ENCODE results near the gene TCHHL1.

TCHHL1 gene

DNA sequence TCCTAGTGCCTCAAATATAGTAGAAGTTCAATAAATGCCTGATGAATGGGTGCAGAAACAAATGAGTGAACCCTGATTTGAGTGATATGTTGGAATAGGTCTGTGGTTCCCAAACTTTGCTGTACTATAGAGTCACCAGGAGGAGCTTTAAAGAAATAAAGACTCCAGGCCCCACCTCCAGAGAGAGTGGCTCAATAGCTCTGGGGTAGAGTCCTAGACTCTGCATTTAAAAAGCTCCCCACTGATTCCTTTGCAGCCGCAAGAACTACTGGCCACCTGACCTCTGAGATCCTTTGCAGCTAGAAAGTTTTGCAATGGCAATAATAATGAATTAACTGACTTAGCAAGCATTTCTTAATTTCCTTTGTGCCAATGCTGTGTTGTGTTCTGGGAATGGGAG, 20.9 kb downstream of the TCHHL1 start:
- Histone ChIP-seq H3K36me3 (ENCODE audit: insufficient read depth, low read length) (no peaks in the 10 kb centered on the region), H3K4me1 (ENCODE audit: insufficient read depth, low read length) (peaks cover 7% of the 10 kb centered on the region; the same call in 1 of the 2 replicates), H3K9ac (ENCODE audit: low read depth, low read length) (no peak overlapping the region), H3K9me3 (ENCODE audit: control insufficient read depth, insufficient read depth, low read length) (no peaks in the 10 kb centered on the region)

DNA sequence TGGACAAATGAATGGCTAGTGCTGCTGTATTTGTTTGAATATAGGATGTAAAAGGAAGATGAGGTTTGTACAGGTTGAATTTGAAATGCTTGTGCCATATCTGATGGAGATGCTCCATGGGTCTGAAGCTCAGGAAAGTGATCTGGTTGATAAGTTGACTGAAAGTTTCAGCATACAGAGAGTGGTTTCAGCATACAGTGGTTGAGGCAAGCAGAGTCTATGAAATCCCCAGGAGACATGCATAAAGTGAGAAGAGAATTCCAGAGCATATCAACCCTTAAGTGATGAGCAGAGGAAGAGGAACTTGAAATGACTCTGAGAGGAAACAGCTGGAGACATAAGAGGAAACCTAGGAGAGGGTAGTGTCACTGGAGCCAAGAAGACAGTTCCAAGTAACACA, 21.7 kb downstream of the TCHHL1 start:
- Histone ChIP-seq H3K36me3 (ENCODE audit: insufficient read depth, low read length) (no peaks in the 10 kb centered on the region), H3K9ac (ENCODE audit: low read depth, low read length) (no peak overlapping the region), H3K9me3 (ENCODE audit: control insufficient read depth, insufficient read depth, low read length) (no peaks in the 10 kb centered on the region), H3K4me1 (ENCODE audit: insufficient read depth, low read length) (peaks cover 7% of the 10 kb centered on the region; the same call in 1 of the 2 replicates)

DNA sequence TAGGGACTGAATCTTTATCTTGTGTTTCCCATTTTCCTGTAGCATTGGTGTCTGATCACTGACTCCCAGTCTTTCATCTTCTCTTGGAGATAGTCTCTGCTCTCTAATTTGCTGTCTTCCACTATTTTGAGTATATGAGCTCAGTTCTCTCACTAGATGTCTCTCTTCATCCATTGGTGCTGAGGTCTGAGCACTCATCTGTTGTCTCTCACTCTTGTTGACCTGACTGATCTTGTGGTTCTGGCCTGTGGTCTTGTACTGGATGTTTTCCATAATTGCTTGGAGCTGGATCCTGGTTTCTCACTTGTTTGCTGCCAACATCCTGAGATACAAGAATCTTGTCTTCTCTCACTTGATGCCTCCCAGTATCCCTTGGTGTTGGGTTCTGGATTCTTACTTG, 26.9 kb downstream of the TCHHL1 start:
- Histone ChIP-seq H3K9ac (ENCODE audit: low read depth, low read length) (no peak overlapping the region), H3K36me3 (ENCODE audit: insufficient read depth, low read length) (no peaks in the 10 kb centered on the region), H3K4me1 (ENCODE audit: insufficient read depth, low read length) (no peaks in the 10 kb centered on the region), H3K9me3 (ENCODE audit: control insufficient read depth, insufficient read depth, low read length) (no peaks in the 10 kb centered on the region)

DNA sequence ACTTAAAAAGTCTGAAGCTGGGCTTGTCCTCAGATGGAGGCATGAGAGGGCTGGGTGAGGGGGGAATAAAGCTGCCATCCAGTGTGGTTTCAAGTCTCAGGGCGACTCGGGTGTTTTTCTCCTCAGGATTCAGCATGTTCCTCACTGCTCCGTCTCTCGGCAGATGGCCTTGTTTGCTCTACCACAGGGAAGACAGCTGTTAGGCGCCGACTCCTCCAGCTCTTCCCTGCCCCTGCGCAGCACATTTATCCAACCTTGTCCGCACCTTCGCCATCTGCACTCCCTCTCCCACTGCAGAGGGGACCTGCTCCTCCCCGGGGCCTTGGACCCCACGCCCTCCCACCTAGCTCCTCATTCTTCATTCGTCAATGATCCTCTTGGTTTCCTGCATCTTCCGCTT, 35.5 kb downstream of the TCHHL1 start:
- Histone ChIP-seq H3K9ac (ENCODE audit: low read depth, low read length) (no peak overlapping the region), H3K9me3 (ENCODE audit: control insufficient read depth, insufficient read depth, low read length) (no peaks in the 10 kb centered on the region)

DNA sequence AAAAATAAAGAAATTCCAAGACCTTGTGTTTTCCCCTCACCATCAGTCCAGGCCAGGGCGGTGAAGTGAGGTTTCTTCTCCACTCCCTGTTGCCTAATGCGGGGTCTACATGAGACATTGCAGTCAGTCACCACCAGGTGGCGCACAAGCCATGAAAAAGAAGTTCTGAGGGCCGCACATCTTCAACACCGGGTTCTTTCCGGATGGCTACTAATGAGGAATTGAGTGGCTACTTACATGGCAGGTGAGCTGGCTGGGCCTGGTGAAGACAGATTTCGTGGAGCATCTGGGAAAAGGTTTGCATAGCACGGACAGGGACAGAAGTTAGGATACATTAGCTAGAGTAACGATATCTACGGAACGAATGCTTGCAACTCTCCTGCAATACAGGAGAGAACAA, 36.3 kb downstream of the TCHHL1 start:
- H3K4me1 ChIP-seq (ENCODE audit: insufficient read depth, low read length) = peaks cover under 1% of the 10 kb centered on the region; the same call in 1 of the 2 replicates
- H3K36me3 ChIP-seq (ENCODE audit: insufficient read depth, low read length) = no peaks in the 10 kb centered on the region
- no peaks in the 10 kb centered on the region for H3K9me3 ChIP-seq (ENCODE audit: control insufficient read depth, insufficient read depth, low read length)
- no peak overlapping the region for H3K9ac ChIP-seq (ENCODE audit: low read depth, low read length)

More for the DNA sequence above, 35.5 kb downstream of the TCHHL1 start:
- Histone ChIP-seq H3K36me3 (ENCODE audit: insufficient read depth, low read length) (no peaks in the 10 kb centered on the region), H3K4me1 (ENCODE audit: insufficient read depth, low read length) (no peaks in the 10 kb centered on the region)

DNA sequence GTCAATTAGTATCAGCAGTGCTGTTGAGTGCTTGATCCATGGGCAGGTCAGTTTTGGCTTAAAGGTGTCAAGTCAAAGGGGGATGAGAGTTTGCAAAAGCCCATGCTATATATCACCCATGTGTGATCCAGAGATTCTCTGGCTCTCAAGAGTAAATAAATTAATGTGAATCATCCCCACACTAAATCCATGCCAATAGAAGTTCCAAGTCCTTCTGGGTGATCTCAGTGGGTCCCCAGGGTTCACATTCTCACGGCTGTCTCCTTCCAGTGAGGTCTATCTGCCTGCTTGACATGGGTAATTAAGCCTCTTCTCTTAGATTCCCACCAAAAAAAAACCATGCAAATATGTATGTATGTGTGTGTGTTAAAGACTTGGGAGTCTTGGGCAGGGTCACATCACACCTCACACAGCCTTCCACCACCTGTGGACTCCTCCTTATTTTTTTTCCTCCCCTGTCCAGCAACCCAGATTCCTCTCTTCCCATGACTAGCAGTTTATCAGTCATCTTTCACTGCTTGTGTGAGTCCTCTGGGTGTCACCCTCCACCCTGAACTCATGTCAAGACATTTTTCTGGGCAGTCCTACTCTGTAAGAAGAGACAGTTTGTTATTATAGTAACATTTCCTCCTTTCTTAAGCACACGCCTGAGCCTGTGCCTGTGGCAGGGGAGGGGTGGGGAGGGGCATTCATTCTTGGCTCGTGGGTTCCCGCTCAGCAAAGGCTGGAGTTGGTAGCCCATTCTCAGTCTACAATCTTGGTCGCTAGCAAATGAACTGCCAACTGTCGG, 37.8 kb downstream of the TCHHL1 start:
- no peaks in the 10 kb centered on the region for H3K36me3 ChIP-seq (ENCODE audit: insufficient read depth, low read length)
- H3K9ac ChIP-seq (ENCODE audit: low read depth, low read length) = no peak overlapping the region
- peaks cover 6% of the 10 kb centered on the region for H3K4me1 ChIP-seq (ENCODE audit: insufficient read depth, low read length)
- H3K9me3 ChIP-seq (ENCODE audit: control insufficient read depth, insufficient read depth, low read length) = no peaks in the 10 kb centered on the region

DNA sequence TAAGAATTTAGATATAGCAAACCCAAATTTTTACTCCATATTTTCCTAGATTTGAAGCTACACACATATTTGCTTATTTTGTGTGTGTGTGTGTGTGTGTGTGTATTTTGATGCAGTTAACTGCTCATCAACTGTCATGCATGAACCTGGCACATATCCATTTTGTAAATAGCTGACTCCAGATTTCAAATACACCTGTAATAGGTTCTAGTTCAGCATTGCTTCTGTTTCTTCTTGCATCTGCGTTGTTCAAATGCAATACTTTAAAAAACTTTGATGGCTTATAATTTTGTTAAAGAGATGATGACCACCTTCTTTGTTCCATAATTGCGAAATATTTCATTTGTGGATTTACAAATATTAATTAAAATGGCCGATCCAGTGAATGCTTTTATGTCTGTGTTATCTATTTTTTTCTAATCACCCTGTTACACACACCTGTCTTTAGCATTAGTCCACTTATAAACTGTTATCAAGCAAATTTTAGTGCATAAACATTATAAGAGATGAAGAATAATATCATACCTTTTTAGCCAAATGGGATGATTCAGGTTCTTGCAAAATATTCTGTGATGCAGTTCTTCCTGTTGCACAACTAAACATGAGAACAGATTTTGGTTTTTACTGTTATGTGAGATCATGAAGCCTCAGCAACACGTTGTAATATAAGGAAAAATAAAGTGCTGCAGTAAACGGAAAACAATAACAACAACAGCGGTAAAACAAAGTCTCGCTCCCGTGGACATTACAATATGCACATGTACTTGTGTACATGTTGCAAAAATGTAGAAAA, 39.4 kb downstream of the TCHHL1 start:
- no peak overlapping the region for H3K9ac ChIP-seq (ENCODE audit: low read depth, low read length)
- peaks cover 16% of the 10 kb centered on the region for H3K4me1 ChIP-seq (ENCODE audit: insufficient read depth, low read length)
- no peaks in the 10 kb centered on the region for H3K36me3 ChIP-seq (ENCODE audit: insufficient read depth, low read length)
- no peaks in the 10 kb centered on the region for H3K9me3 ChIP-seq (ENCODE audit: control insufficient read depth, insufficient read depth, low read length)

DNA sequence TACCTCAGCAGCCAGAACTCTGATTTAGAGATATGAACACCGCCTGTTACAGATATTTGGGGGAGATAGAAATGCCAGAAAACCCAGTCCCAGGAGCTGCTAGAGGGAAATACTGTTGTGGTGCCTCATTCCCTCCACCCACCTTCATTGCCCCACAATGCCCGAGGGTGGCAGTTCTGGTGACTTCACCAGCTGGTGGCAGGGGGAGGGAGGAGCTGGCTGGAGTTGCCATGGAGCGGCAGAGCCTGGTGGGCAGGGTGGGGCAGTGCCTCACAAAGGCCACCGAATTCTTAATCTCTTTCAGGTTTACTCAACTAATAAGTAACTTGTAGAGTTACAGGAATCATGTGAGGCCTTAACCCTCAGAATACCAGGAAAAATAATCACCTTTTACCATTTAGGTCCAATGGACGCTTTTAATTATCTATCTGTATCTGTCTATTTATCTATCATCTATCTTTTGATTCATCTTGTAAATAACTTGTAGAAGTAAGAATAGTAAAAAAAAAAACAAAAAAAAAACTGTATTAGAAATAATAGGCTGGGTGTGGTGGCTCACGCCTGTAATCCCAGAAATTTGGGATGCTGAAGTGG, 40.4 kb downstream of the TCHHL1 start:
- H3K36me3 ChIP-seq (ENCODE audit: insufficient read depth, low read length) = no peaks in the 10 kb centered on the region
- no peaks in the 10 kb centered on the region for H3K9me3 ChIP-seq (ENCODE audit: control insufficient read depth, insufficient read depth, low read length)
- H3K4me1 ChIP-seq (ENCODE audit: insufficient read depth, low read length) = peaks cover 23% of the 10 kb centered on the region
- H3K9ac ChIP-seq (ENCODE audit: low read depth, low read length) = peak overlapping the region; percentile 53

DNA sequence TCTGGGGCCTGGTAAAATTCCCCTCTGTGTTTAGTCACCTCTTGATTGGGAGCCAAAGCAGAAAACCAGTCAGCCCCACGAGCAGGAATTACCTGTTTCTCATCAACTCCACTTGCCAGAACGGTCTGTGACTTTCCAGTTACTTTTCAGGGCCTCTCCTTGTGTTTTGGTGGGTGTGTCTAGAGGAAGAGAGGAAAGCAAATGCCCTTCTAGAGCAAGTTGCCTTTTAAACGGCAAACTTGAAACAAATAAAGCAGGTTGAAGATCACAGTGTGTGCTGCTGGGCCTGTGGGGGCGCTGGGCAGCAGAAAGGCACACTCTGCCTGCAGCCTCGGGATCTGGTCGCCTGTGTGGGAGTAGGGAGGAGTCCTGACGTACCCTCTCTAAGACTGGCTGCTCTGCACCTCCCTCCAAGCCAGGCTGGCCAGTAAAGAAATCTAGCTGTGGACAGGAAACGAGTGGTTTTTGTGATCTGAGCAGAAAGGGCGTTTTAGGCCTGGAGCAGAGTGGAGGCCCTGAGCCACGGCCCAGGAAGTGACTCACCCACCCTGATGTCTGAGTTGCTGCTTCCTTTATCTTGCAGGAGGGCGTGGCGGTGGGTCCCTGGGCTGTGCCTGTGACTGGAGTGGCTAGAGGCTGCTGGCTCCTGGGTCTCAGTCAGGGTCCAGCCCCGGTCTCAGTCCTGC, 41.0 kb downstream of the TCHHL1 start:
- no peaks in the 10 kb centered on the region for H3K36me3 ChIP-seq (ENCODE audit: insufficient read depth, low read length)
- peak overlapping the region; percentile 53 for H3K9ac ChIP-seq (ENCODE audit: low read depth, low read length)
- no peaks in the 10 kb centered on the region for H3K9me3 ChIP-seq (ENCODE audit: control insufficient read depth, insufficient read depth, low read length)
- peaks cover 26% of the 10 kb centered on the region for H3K4me1 ChIP-seq (ENCODE audit: insufficient read depth, low read length)

DNA sequence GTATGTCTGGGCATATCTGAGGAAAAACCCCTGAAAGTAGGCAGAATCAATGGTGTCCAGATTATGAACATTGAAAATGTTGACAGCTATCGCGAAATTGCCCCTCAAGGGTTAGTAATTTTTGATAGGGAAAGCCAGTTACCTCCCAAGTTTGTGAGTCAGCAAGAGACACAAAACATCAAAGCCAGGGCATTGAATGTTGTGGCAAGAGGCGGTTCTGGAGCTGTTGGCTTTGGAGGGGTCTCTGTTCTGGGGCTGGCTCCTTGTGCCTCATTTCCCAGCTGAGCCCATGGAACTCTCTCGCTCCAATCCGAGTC, 41.5 kb downstream of the TCHHL1 start:
- Histone ChIP-seq H3K9ac (ENCODE audit: low read depth, low read length) (peak overlapping the region; percentile 53), H3K4me1 (ENCODE audit: insufficient read depth, low read length) (peaks cover 26% of the 10 kb centered on the region), H3K9me3 (ENCODE audit: control insufficient read depth, insufficient read depth, low read length) (no peaks in the 10 kb centered on the region), H3K36me3 (ENCODE audit: insufficient read depth, low read length) (no peaks in the 10 kb centered on the region)

DNA sequence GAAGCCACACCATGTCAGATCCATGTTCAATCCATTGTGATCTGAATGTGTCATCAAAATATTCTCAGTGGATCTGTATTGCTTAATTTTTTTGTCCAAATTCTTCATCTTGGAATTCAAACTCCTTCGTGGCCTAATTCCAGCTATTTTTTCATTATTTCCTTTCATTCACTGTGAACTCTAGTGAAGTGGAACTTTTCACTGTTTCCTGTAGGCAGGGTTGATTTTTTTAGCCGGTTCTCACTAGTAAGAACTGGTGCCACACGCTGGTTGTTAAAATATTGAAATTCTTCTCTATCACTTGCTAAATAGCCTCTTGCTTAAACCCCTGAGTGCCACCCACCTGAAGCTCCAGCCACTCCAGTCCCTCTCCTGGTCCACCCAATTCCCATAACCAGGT, 44.5 kb downstream of the TCHHL1 start:
- H3K9me3 ChIP-seq (ENCODE audit: control insufficient read depth, insufficient read depth, low read length) = no peaks in the 10 kb centered on the region
- H3K4me1 ChIP-seq (ENCODE audit: insufficient read depth, low read length) = peaks cover 26% of the 10 kb centered on the region
- H3K9ac ChIP-seq (ENCODE audit: low read depth, low read length) = no peak overlapping the region
- no peaks in the 10 kb centered on the region for H3K36me3 ChIP-seq (ENCODE audit: insufficient read depth, low read length)

DNA sequence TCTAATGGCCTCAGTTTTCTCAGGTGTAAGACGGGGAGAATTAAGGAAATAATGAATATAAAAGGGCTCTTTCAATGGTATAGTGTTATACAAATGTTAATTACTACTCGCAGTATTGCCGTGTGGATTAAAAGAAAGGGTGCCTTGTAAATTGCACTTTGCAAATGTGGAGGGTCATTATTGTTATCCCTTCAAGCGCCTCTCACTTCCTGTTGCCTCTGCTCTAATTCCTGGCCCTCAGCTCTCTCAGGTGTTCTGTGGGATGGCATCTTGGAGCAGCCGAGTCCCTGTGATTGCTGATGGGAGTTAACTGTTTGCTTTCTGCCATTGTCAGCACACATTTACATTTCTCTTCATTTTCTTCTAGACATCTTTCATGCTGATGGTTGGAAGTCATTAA, 45.0 kb downstream of the TCHHL1 start:
- no peak overlapping the region for H3K9ac ChIP-seq (ENCODE audit: low read depth, low read length)
- no peaks in the 10 kb centered on the region for H3K36me3 ChIP-seq (ENCODE audit: insufficient read depth, low read length)
- peaks cover 26% of the 10 kb centered on the region for H3K4me1 ChIP-seq (ENCODE audit: insufficient read depth, low read length)
- no peaks in the 10 kb centered on the region for H3K9me3 ChIP-seq (ENCODE audit: control insufficient read depth, insufficient read depth, low read length)

DNA sequence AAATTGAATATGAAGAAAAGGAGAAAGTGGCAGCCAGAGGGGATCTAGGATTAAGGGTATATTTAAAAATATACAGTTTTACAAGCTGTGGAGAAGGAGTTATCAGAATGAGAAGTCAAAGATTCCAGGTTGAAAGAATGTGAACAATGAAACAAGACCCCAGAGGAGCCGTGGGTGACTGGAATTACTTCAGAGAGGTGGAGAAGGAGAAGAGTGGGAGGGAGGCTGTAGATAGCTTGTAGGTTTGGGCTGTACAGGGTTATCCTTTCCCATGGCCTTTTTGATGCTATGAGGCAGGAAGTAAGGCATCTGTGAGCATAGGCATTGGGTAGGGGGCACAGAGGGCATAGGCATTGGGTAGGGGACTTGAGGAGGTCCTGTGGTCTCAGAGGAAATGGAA, 46.8 kb downstream of the TCHHL1 start:
- Histone ChIP-seq H3K36me3 (ENCODE audit: insufficient read depth, low read length) (no peaks in the 10 kb centered on the region), H3K9ac (ENCODE audit: low read depth, low read length) (no peak overlapping the region), H3K9me3 (ENCODE audit: control insufficient read depth, insufficient read depth, low read length) (no peaks in the 10 kb centered on the region), H3K4me1 (ENCODE audit: insufficient read depth, low read length) (peaks cover 20% of the 10 kb centered on the region)

DNA sequence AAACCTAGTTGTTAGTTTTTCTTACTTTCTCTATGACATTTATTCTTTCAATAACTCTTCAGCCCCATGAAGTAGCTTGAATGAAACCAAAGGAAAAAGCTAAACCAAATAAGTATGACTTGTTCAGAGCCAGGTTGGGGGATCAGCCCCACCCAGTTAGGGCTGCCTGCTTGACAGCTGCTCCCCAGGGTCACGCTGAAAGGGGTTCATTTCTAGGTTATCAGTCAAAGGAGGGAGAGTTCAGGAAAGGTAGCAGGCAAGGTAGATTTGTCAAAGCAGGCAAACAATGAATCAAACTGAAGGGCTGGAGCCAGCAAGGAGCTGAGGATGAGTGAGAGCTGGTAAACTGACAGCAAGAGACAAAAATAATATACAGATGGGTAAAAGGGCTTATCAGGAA, 49.0 kb downstream of the TCHHL1 start:
- peaks cover 16% of the 10 kb centered on the region for H3K4me1 ChIP-seq (ENCODE audit: insufficient read depth, low read length)
- no peaks in the 10 kb centered on the region for H3K36me3 ChIP-seq (ENCODE audit: insufficient read depth, low read length)
- no peak overlapping the region for H3K9ac ChIP-seq (ENCODE audit: low read depth, low read length)
- H3K9me3 ChIP-seq (ENCODE audit: control insufficient read depth, insufficient read depth, low read length) = no peaks in the 10 kb centered on the region
